OCI-LY1 (cell line): Measurements from ENCODE around the gene SSTR5.

ENCODE experiments used
- H2AFZ ChIP-seq: fragments of 200-600 bp; sonication (generic), shearing (Covaris generic); 2 replicates; pipeline ENCODE4 v1.6.0; 2014; ENCODE audit warnings: antibody characterized with exemption, mild to moderate bottlenecking, low read length
- H3F3A ChIP-seq: fragments of 200-600 bp; sonication (generic), shearing (Covaris generic); 2 replicates; pipeline ENCODE4 v1.6.0; 2014; ENCODE audit warnings: mild to moderate bottlenecking, antibody characterized with exemption, low read length, moderate library complexity; ENCODE audit not compliant: insufficient read depth
- H3K27ac ChIP-seq: fragments of 200-600 bp; sonication (generic); 2 replicates; pipeline ENCODE4 v1.5.1; 2014; ENCODE audit warnings: low read length, mixed run types, mild to moderate bottlenecking, low read depth; ENCODE audit not compliant: poor library complexity, severe bottlenecking
- H3K27me3 ChIP-seq: fragments of 200-600 bp; sonication (generic); 2 replicates; pipeline ENCODE4 v1.6.0; 2014; ENCODE audit warnings: antibody characterized with exemption, mild to moderate bottlenecking, low read length, moderate library complexity; ENCODE audit not compliant: insufficient read depth
- H3K36me3 ChIP-seq: fragments of 200-600 bp; sonication (generic); 2 replicates; pipeline ENCODE4 v1.6.1; 2014; ENCODE audit warnings: mild to moderate bottlenecking, antibody characterized with exemption, low read length, moderate library complexity, mixed read lengths; ENCODE audit not compliant: insufficient read depth
- H3K4me1 ChIP-seq: fragments of 200-600 bp; sonication (generic); 2 replicates; pipeline ENCODE4 v1.5.1; 2014; ENCODE audit warnings: mild to moderate bottlenecking, low read length, moderate library complexity; ENCODE audit not compliant: insufficient read depth, severe bottlenecking
- H3K4me2 ChIP-seq: fragments of 200-600 bp; sonication (generic), shearing (Covaris generic); 2 replicates; pipeline ENCODE4 v1.6.1; 2014; ENCODE audit warnings: low read length
- H3K4me3 ChIP-seq: fragments of 200-600 bp; sonication (generic); 2 replicates; pipeline ENCODE4 v1.5.1; 2014; ENCODE audit warnings: low read length, low read depth, mild to moderate bottlenecking, mixed read lengths; ENCODE audit not compliant: poor library complexity, severe bottlenecking
- H3K79me2 ChIP-seq: fragments of 200-600 bp; shearing (Covaris generic); 2 replicates; pipeline ENCODE4 v1.6.1; 2016; ENCODE audit warnings: mixed run types, low read length, mixed read lengths; ENCODE audit not compliant: insufficient read depth
- H3K9ac ChIP-seq: fragments of 200-600 bp; sonication (generic), shearing (Covaris generic); 2 replicates; pipeline ENCODE4 v1.6.1; 2014; ENCODE audit warnings: mild to moderate bottlenecking, low read length, mixed read lengths
- H3K9me2 ChIP-seq: fragments of 200-600 bp; sonication (generic), shearing (Covaris generic); 2 replicates; pipeline ENCODE4 v1.6.1; 2014; ENCODE audit warnings: low read depth, mild to moderate bottlenecking, low read length, mixed read lengths
- H3K9me3 ChIP-seq: fragments of 200-600 bp; shearing (Covaris generic); 2 replicates; pipeline ENCODE4 v1.6.1; 2014; ENCODE audit warnings: low read length, mixed read lengths
- H4K20me1 ChIP-seq: fragments of 200-600 bp; sonication (generic), shearing (Covaris generic); 2 replicates; pipeline ENCODE4 v1.6.0; 2016; ENCODE audit warnings: mild to moderate bottlenecking, low read length; ENCODE audit not compliant: insufficient read depth
- CTCF ChIP-seq: fragments of 200-600 bp; sonication (generic), shearing (Covaris generic); IDR thresholded peaks from 2 replicates; pipeline ENCODE4 v1.5.1; 2017; ENCODE audit warnings: mild to moderate bottlenecking, antibody characterized with exemption, low read length, moderate library complexity, mixed read lengths
- EZH2 ChIP-seq: fragments of 200-600 bp; sonication (generic), shearing (Covaris generic); IDR thresholded peaks from 2 replicates; pipeline ENCODE4 v1.8.0; 2017; ENCODE audit warnings: borderline replicate concordance, mixed run types, mild to moderate bottlenecking, antibody characterized with exemption, low read length, moderate library complexity, mixed read lengths

Gene SSTR5

DNA sequence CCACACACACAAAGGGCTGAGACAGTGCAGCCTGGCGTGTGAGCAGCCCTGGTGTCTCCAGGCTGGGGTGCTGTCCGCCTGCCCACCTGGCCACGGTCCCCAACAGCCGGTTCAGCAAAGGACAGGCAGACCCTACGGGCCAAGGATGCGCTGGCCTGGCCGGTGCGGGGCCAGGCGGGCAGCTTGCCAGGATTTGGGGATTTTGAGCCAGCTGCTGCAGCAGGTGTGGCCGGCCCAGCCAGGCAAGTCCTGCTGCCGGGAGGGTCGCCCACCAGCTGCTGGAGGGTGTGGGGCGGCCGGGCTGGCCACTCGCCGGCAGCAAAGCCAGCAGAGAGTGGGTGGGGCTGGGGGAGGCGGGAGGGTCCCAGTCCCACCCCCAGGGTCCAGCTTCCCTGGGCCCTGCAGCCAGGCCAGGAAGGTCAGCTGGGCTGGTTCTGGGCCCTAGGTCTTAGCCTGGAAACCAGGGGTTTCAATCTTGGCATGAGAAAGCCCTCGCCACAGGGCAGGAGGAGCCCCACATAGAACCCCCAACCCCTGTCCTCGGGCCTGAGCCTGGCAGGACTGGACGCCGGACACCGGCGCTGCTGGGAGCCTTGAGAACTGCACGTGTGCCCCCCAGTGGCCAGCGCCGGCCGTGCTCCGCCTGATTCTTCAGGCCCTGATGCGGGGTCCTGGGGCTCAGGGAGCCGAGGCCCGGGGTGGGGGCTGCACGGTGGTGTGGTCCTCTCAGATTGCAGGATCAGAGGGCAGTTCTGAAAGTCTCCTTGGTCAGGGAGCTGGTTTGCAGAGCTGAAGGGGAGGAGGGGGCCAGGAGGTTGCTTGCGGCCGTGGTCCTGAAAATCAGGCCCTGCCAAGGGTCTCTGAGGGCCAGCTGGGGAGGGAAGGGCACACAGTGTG, 17.6 kb upstream of the SSTR5 start:
- Histone ChIP-seq H3K4me2 (no peak overlapping the region), H3K27me3 (no peaks in the 10 kb centered on the region; the same call in 1 of the 2 replicates)
- TF ChIP-seq CTCF = peak; percentile 76
- no peak for TF ChIP-seq EZH2

GRCh38 chr16:1055557-1055924, 17.0 kb upstream of the SSTR5 start:
- Histone ChIP-seq H3F3A (no peaks in the 10 kb centered on the region), H3K79me2 (no peaks in the 10 kb centered on the region), H3K4me3 (no peak overlapping the region), H3K36me3 (no peaks in the 10 kb centered on the region), H2AFZ (no peak overlapping the region), H3K9me3 (no peaks in the 10 kb centered on the region), H3K9ac (no peak overlapping the region), H3K4me2 (no peak overlapping the region), H3K4me1 (no peaks in the 10 kb centered on the region), H3K9me2 (no peaks in the 10 kb centered on the region), H4K20me1 (no peaks in the 10 kb centered on the region), H3K27ac (no peak overlapping the region), H3K27me3 (no peaks in the 10 kb centered on the region; the same call in 1 of the 2 replicates)
- TF ChIP-seq CTCF = no peak
- no peak for TF ChIP-seq EZH2

More for the DNA sequence above, 17.6 kb upstream of the SSTR5 start:
- Histone ChIP-seq H4K20me1 (no peaks in the 10 kb centered on the region), H3K9me2 (no peaks in the 10 kb centered on the region), H3K9me3 (no peaks in the 10 kb centered on the region), H2AFZ (no peak overlapping the region), H3K9ac (no peak overlapping the region), H3K4me3 (no peak overlapping the region), H3K27ac (no peak overlapping the region), H3K4me1 (no peaks in the 10 kb centered on the region), H3K79me2 (no peaks in the 10 kb centered on the region), H3F3A (no peaks in the 10 kb centered on the region), H3K36me3 (no peaks in the 10 kb centered on the region)

DNA sequence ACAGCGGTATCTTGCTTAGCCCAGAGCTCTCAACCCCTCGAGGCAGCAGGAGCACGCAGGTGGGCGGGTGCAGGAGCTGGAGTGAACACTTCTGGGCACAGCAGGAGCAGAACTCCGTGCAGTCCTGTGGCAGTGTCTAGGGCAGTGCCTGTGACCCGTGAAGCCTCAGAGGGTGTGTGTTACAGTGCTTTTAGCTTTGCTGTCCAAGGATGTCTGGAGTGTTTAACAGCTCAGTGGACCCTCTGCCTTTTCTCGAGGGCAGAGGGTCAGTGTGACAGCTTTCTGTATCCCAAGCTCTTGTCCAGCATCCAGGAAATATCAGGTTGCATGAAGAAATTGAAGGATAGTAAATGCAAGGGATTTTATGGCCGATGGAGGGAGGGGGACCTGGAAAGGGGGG, 16.4 kb upstream of the SSTR5 start:
- no peak overlapping the region for H3K4me3 ChIP-seq
- no peak overlapping the region for H3K4me2 ChIP-seq
- TF ChIP-seq CTCF (no peak), EZH2 (no peak)
- no peaks in the 10 kb centered on the region; the same call in 1 of the 2 replicates for H3K27me3 ChIP-seq
- no peak overlapping the region for H2AFZ ChIP-seq
- H3K36me3 ChIP-seq = no peaks in the 10 kb centered on the region
- H3K27ac ChIP-seq = no peak overlapping the region
- H3K9me2 ChIP-seq = no peaks in the 10 kb centered on the region
- H3K4me1 ChIP-seq = no peaks in the 10 kb centered on the region
- no peaks in the 10 kb centered on the region for H3F3A ChIP-seq
- H3K9ac ChIP-seq = no peak overlapping the region
- no peaks in the 10 kb centered on the region for H3K9me3 ChIP-seq
- H3K79me2 ChIP-seq = no peaks in the 10 kb centered on the region
- no peaks in the 10 kb centered on the region for H4K20me1 ChIP-seq
